Measurements from ENCODE around the gene KBTBD12.

GRCh38 chr3:127988770-127989557 lies 73.9 kb downstream of the KBTBD12 start:
- TF ChIP-seq CTCF (IDR thresholded peaks at IDR 0.05) = no peak
- TF ChIP-seq POLR2A (IDR thresholded peaks at IDR 0.05) = no peak

Data from heart left ventricle (tissue), 13 donors.